GM23338 (cell line): ENCODE data around the gene ACY1. TPM values are rescaled to one million over a fixed set of nuclear protein-coding genes. Genes with fewer than 3 reads are reported as not detected.

Experiments used
- ATAC-seq: fragments of 200-7000 bp; cut with Tn5 transposase; 3 replicates; pipeline ENCODE4 v1.9.1; 2020
- DNase-seq: peaks from one replicate; pipeline ENCODE4 v3.0.0-alpha.2; 2015; ENCODE audit warnings: low spot score
- H2AFZ ChIP-seq: fragments of 200-600 bp; sonication (generic); 2 replicates; pipeline ENCODE4 v1.8.0; 2016; ENCODE audit warnings: antibody characterized with exemption, mild to moderate bottlenecking, moderate library complexity
- H3F3A ChIP-seq: fragments of 200-600 bp; sonication (generic); replicated peaks from 2 replicates; pipeline ENCODE4 v1.8.0; 2017; ENCODE audit warnings: antibody characterized with exemption, mixed run types, low read depth
- H3K27ac ChIP-seq: fragments of 200-600 bp; sonication (generic); 2 replicates; pipeline ENCODE4 v1.6.1; 2016; ENCODE audit warnings: low read depth
- H3K27me3 ChIP-seq: fragments of 200-600 bp; sonication (generic); 2 replicates; pipeline ENCODE4 v1.8.0; 2016; ENCODE audit warnings: mild to moderate bottlenecking, mixed run types, moderate library complexity; ENCODE audit not compliant: insufficient read depth
- H3K36me3 ChIP-seq: fragments of 200-600 bp; sonication (generic); 2 replicates; pipeline ENCODE4 v1.8.0; 2016; ENCODE audit warnings: mild to moderate bottlenecking; ENCODE audit not compliant: insufficient read depth
- H3K4me1 ChIP-seq: fragments of 200-600 bp; sonication (generic); 2 replicates; pipeline ENCODE4 v1.8.0; 2016; ENCODE audit warnings: mild to moderate bottlenecking, moderate library complexity; ENCODE audit not compliant: insufficient read depth
- H3K4me2 ChIP-seq: fragments of 200-600 bp; sonication (generic); 2 replicates; pipeline ENCODE4 v1.7.1; 2017; ENCODE audit warnings: mixed run types
- H3K4me3 ChIP-seq: fragments of 200-600 bp; sonication (generic); 2 replicates; pipeline ENCODE4 v1.6.1; 2016; ENCODE audit warnings: mixed run types
- H3K79me2 ChIP-seq: fragments of 200-600 bp; sonication (generic); replicated peaks from 2 replicates; pipeline ENCODE4 v1.8.0; 2017; ENCODE audit warnings: mild to moderate bottlenecking; ENCODE audit not compliant: insufficient read depth
- H3K9me2 ChIP-seq: fragments of 200-600 bp; sonication (generic); 2 replicates; pipeline ENCODE4 v1.8.0; 2017; ENCODE audit not compliant: insufficient read depth
- H4K20me1 ChIP-seq: fragments of 200-600 bp; sonication (generic); replicated peaks from 2 replicates; pipeline ENCODE4 v1.8.0; 2017; ENCODE audit warnings: mild to moderate bottlenecking; ENCODE audit not compliant: insufficient read depth
- H3K27ac Mint-ChIP-seq: 2 replicates; pipeline ENCODE4 v1.8.0; 2020; ENCODE audit warnings: inconsistent platforms, mild to moderate bottlenecking, moderate library complexity, mixed read lengths
- H3K27me3 Mint-ChIP-seq: 3 replicates; pipeline ENCODE4 v1.8.0; 2022; ENCODE audit warnings: low read depth, mild to moderate bottlenecking, moderate library complexity, mixed read lengths, inconsistent platforms; ENCODE audit not compliant: insufficient read depth, poor library complexity
- H3K36me3 Mint-ChIP-seq: 3 replicates; pipeline ENCODE4 v1.8.0; 2021; ENCODE audit warnings: low read depth, mild to moderate bottlenecking, inconsistent platforms, moderate library complexity, mixed read lengths
- H3K4me1 Mint-ChIP-seq: 3 replicates; pipeline ENCODE4 v1.8.0; 2020; ENCODE audit warnings: mild to moderate bottlenecking, inconsistent platforms, mixed read lengths
- H3K4me3 Mint-ChIP-seq: 3 replicates; pipeline ENCODE4 v1.8.0; 2021; ENCODE audit warnings: moderate library complexity, mild to moderate bottlenecking, inconsistent platforms, mixed read lengths
- H3K9me3 Mint-ChIP-seq: 3 replicates; pipeline ENCODE4 v1.8.0; 2020; ENCODE audit warnings: moderate library complexity, mild to moderate bottlenecking, inconsistent platforms, mixed read lengths
- CREB1 ChIP-seq: fragments of 250-450 bp; sonication (Bioruptor Pico); IDR thresholded peaks from 2 replicates; pipeline ENCODE4 v1.5.0; 2020; ENCODE audit warnings: low read depth, mild to moderate bottlenecking, moderate library complexity
- CTCF ChIP-seq, 2 experiments: fragments of 200-600 bp in 1 of 2; sonication (generic) in 1 of 2; conservative IDR thresholded peaks; 2 replicates each; pipeline versions ENCODE4 v1.5.1 to v1.6.1; 2016 to 2017; ENCODE audit warnings: antibody characterized with exemption in 2 of 2, low read depth in 2 of 2, mild to moderate bottlenecking in 2 of 2, moderate library complexity in 1 of 2
- ETS1 ChIP-seq: IDR thresholded peaks from 2 replicates; pipeline ENCODE4 v1.6.1; 2016; ENCODE audit warnings: antibody characterized with exemption
- EZH2 ChIP-seq: fragments of 200-600 bp; sonication (generic); IDR thresholded peaks from one replicate; pipeline ENCODE4 v1.8.0; 2017; ENCODE audit warnings: antibody characterized with exemption, mild to moderate bottlenecking, low read depth; ENCODE audit not compliant: unreplicated experiment
- EZH2phosphoT487 ChIP-seq: fragments of 200-600 bp; sonication (generic); IDR thresholded peaks from one replicate; pipeline ENCODE4 v1.8.1; 2018; ENCODE audit warnings: antibody characterized with exemption; ENCODE audit not compliant: unreplicated experiment
- JUNB ChIP-seq: IDR thresholded peaks from one replicate; pipeline ENCODE4 v1.6.1; 2016; ENCODE audit warnings: antibody characterized with exemption; ENCODE audit not compliant: unreplicated experiment
- NANOG ChIP-seq: IDR thresholded peaks from 2 replicates; pipeline ENCODE4 v1.6.1; 2016; ENCODE audit warnings: antibody characterized with exemption, borderline replicate concordance
- POLR2AphosphoS5 ChIP-seq: IDR thresholded peaks from 2 replicates; pipeline ENCODE4 v1.6.1; 2016; ENCODE audit warnings: antibody characterized with exemption, low read depth
- REST ChIP-seq: IDR thresholded peaks from one replicate; pipeline ENCODE4 v1.6.1; 2018; ENCODE audit warnings: antibody characterized with exemption; ENCODE audit not compliant: unreplicated experiment
- STAT1 ChIP-seq: IDR thresholded peaks from one replicate; pipeline ENCODE4 v1.6.1; 2016; ENCODE audit warnings: antibody characterized with exemption; ENCODE audit not compliant: unreplicated experiment
- ZNF114 ChIP-seq: fragments of 250-450 bp; sonication (Bioruptor Pico); IDR thresholded peaks from 2 replicates; pipeline ENCODE4 v1.5.0; 2020; ENCODE audit warnings: mild to moderate bottlenecking, moderate library complexity
- ZNF331 ChIP-seq: fragments of 250-450 bp; sonication (Bioruptor Pico); IDR thresholded peaks from 2 replicates; pipeline ENCODE4 v1.5.0; 2020; ENCODE audit warnings: low read depth, mild to moderate bottlenecking, moderate library complexity
- ZNF462 ChIP-seq: fragments of 250-450 bp; sonication (Bioruptor Pico); IDR thresholded peaks from 2 replicates; pipeline ENCODE4 v1.5.0; 2020; ENCODE audit warnings: mild to moderate bottlenecking, moderate library complexity
- polyA plus RNA-seq: library from polyadenylated mRNA; unstranded; fragments of >200 nt; fragmentation: Nextera tagmentation; extraction: Ambion mirVana; gene quantifications from 2 replicates; pipeline ENCODE4 v1.2.1, GENCODE V29; 2016
- total RNA-seq: library from RNA; depleted of rRNA; stranded (reverse); fragments of >200 nt; shearing (Covaris generic); gene quantifications from 2 replicates; pipeline ENCODE4 v1.2.3, GENCODE V29; 2014

Gene ACY1
- total and polyA plus RNA-seq, 2 experiments from 2014 or later, result 38.4 to 62.8 TPM

GRCh38 chr3:52034651-52035050 lies 51.3 kb downstream of the ACY1 start (continued):
- TF ChIP-seq EZH2 (no peak), EZH2phosphoT487 (no peak), ZNF331 (CRISPR knock-in tag) (no peak), JUNB (no peak)

- peaks cover 8% of the 10 kb centered on the region for H3K27me3 Mint-ChIP-seq
- no peaks in the 10 kb centered on the region for H3K36me3 ChIP-seq
- no peak overlapping the region for H3K4me2 ChIP-seq
- no peaks in the 10 kb centered on the region for H3K4me1 ChIP-seq
- H3F3A ChIP-seq, result no peaks in the 10 kb centered on the region
- no peaks in the 10 kb centered on the region for H3K9me3 Mint-ChIP-seq
- DNase-seq, result no peak
- no peaks in the 10 kb centered on the region for H3K27me3 ChIP-seq
- no peak overlapping the region for H2AFZ ChIP-seq
- H4K20me1 ChIP-seq, result no peaks in the 10 kb centered on the region
- H3K4me1 Mint-ChIP-seq, result peaks cover 6% of the 10 kb centered on the region
- H3K27ac ChIP-seq, result no peak overlapping the region
- no peaks in the 10 kb centered on the region for H3K36me3 Mint-ChIP-seq
- H3K4me3 ChIP-seq, result no peak overlapping the region
- no peak for ATAC-seq
- TF ChIP-seq CTCF (conservative IDR thresholded peaks at IDR 0.05; ENCODE audit: low read depth in 2 of 2) (no peak), CREB1 (no peak), EZH2phosphoT487 (no peak), JUNB (no peak), ETS1 (no peak), STAT1 (no peak), REST (no peak), POLR2AphosphoS5 (no peak), ZNF114 (CRISPR knock-in tag) (no peak), ZNF331 (CRISPR knock-in tag) (no peak), ZNF462 (CRISPR knock-in tag) (no peak), NANOG (no peak), EZH2 (no peak)
- no peak overlapping the region for H3K4me3 Mint-ChIP-seq
- no peak overlapping the region for H3K27ac Mint-ChIP-seq
- no peaks in the 10 kb centered on the region for H3K9me2 ChIP-seq
- H3K79me2 ChIP-seq, result no peaks in the 10 kb centered on the region
These were observed 52.9 kb downstream of the ACY1 start for GRCh38 chr3:52036222-52036694.
